Stimulated activated CD8-positive, alpha-beta memory T cell treated with anti-CD3 and anti-CD28 coated beads, Interleukin-15, amount 100 ng/mL, for 48 hours (primary cell): ENCODE results near the gene INPP5K.
"Not testable (repeated sequence)": the region's sequence is repeated elsewhere in the genome, so short reads cannot be mapped to it uniquely, and the experiment has no call there.

ENCODE experiments used
- DNase-seq, 2 donors: peaks; one replicate each; pipeline ENCODE4 v3.0.0-alpha.2; 2020; ENCODE audit warnings: low read depth in 2 of 2

Gene INPP5K

GRCh38 chr17:1516388-1517161, at the start of gene INPP5K:
Gene INPP5K (minus strand): TSS chr17:1516612. CDS start chr17:1516499, 113 bp downstream.
- DNase-seq: peak; percentile 98 to 99

GRCh38 chr17:1565877-1566276, 49.5 kb upstream of the INPP5K start:
- DNase-seq: no peak

GRCh38 chr17:1563786-1564613, 47.6 kb upstream of the INPP5K start:
- DNase-seq: no peak

- not testable (repeated sequence) for DNase-seq
Observed at GRCh38 chr17:1563471-1563785, 47.0 kb upstream of the INPP5K start.

- no peak for DNase-seq
Observed at GRCh38 chr17:1562176-1562643, 45.8 kb upstream of the INPP5K start.

GRCh38 chr17:1561420-1562175, 45.2 kb upstream of the INPP5K start:
- peak in 1 of 2 donors; percentile 32 for DNase-seq

- no peak for DNase-seq
Observed at GRCh38 chr17:1560858-1561355, 44.5 kb upstream of the INPP5K start.

GRCh38 chr17:1560101-1560857, 43.9 kb upstream of the INPP5K start:
- no peak for DNase-seq

GRCh38 chr17:1559047-1560043, 42.9 kb upstream of the INPP5K start:
- no peak for DNase-seq

- DNase-seq: no peak
Observed at GRCh38 chr17:1558401-1558800, 42.0 kb upstream of the INPP5K start.

GRCh38 chr17:1557355-1558095, 41.1 kb upstream of the INPP5K start:
- DNase-seq: no peak

- DNase-seq: no peak
Observed at GRCh38 chr17:1555651-1556471, 39.4 kb upstream of the INPP5K start.

- DNase-seq: no peak
Observed at GRCh38 chr17:1554751-1555540, 38.5 kb upstream of the INPP5K start.

- no peak for DNase-seq
Observed at GRCh38 chr17:1553354-1554266, 37.2 kb upstream of the INPP5K start.

- DNase-seq: no peak
Observed at GRCh38 chr17:1552932-1553331, 36.5 kb upstream of the INPP5K start.

- DNase-seq: no peak
Observed at GRCh38 chr17:1551741-1552140, 35.3 kb upstream of the INPP5K start.

- no peak for DNase-seq
Observed at GRCh38 chr17:1548032-1548431, 31.6 kb upstream of the INPP5K start.
